SKM-1 (cell line): ENCODE data around the gene SCN4A.
"Not testable (repeated sequence)": the region's sequence is repeated elsewhere in the genome, so short reads cannot be mapped to it uniquely, and the experiment has no call there.

Experiments
- DNase-seq: peaks from one replicate; lab custom pipeline; 2025; ENCODE audit not compliant: unreplicated experiment; lab: John Stamatoyannopoulos, UW

SCN4A gene

DNA sequence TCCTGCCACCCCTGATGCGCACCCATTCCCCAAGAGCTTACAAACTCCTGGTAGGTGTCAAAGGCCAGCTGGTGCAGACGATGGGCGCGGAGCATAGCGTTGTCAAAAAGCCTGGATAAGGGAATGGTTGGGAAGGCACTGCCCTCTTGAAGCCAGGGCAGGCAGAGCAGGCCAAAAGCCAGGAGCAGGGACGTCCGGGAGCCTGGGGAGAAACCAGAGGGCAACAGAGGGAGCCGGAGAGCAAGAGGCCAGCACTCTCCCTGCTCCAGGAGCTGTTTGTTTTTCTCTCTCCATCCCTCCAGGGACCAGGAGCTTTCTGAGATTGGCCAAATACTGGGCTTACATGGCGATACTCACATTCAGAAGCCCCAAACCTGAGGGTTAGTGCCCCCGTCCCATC is 54.4 kb downstream of the SCN4A start:
- no peak for DNase-seq

DNA sequence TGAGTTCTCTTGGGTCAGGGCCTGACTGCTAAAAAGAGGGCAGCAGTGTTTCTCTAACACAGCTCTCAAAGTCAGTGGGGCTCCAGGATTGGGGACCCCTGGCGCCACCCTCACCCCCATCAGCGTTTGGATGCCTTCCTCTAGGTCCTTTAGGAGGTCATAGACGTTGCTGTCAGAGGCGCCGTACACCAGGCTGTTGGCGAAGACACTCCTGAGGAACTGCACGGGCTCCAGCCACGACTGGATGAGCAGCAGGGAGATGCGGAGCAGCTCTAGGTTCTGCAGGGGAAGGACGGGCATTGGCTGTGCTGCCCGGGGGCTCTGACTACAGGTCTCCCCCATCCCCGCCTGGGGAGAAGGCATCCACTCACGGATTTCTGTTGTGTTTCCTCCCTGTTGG is 55.1 kb downstream of the SCN4A start:
- no peak for DNase-seq

DNA sequence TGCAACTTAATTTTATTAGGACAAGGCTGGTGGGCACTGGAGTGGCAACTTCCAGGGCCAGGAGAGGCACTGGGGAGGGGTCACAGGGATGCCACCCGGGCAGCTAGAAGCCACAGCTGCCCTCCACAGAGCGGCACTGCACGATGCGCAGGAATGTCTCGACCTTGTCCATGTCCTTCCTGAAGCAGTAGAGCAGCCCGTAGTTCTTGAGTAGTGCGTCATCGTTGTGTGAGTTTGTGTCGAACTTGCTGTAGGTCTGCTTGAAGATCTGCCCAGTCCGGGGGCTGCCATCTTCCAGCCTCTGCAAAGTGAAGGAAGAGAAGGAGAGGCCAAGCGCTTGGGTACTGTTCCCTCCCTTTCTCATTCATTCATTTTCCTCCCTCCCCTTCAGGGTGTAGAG is 55.5 kb downstream of the SCN4A start:
- DNase-seq = not testable (repeated sequence)

DNA sequence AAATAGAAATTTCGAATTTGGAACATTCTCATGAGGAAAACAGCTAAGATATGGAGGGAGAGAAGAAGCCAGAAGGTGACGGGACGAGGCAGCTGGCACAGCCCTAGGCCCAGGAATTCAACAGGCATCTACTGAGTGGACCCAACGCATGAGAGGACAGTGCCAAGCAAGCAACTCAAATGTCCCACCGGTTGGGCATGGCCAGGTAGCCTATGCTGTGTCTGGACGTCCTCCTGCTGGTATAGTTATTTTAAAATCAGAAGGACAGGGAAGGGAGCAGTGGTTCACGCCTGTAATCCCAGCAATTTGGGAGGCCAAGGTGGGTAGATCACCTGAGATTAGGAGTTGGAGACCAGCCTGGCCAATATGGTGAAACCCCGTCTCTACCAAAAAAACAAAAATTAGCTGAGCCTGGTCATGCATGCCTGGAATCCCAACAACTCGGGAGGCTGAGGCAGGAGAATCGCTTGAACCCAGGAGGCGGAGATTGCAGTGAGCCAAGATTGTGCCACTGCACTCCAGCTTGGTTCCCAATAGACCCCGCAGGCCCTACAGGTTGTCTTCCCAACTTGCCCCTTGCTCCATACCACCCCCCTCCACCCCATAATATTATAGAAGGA is 56.0 kb downstream of the SCN4A start:
- DNase-seq = no peak

DNA sequence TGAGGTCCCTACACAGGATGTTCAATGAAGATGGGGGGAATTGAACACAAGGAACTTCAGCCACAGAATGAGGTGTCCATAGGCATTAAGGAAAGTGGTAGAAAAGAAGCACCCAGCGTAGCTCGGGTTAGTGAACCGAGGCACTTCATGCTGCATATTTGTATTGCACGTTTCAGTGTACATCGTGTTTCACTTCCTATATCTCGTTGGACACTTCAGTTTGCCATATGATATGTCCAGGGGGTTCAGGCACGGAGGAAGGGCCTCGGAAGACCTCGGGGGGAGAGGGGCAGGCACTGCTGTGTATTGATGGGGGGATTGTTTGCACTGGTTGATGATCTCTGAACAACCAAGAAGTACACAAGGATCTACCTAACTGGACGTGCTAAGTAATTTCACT is 57.0 kb downstream of the SCN4A start:
- not testable (repeated sequence) for DNase-seq

DNA sequence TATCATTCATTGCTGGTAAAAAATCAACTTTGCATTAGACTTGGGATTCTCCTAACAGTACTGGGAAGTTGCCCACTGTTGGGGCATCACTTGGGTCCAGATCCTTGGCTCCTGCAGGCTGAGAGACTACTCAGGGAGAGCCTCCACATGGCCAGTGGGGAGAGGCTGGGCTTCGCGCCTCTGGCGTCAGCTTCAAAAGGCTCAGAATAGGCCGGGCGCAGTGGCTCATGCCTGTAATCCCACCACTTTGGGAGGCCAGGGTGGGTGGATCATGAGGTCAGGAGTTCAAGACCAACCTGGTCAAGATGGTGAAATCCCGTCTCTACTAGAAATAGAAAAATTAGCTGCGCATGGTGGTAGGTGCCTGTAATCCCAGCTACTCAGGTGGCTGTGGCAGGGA is 58.2 kb downstream of the SCN4A start:
- DNase-seq = no peak

DNA sequence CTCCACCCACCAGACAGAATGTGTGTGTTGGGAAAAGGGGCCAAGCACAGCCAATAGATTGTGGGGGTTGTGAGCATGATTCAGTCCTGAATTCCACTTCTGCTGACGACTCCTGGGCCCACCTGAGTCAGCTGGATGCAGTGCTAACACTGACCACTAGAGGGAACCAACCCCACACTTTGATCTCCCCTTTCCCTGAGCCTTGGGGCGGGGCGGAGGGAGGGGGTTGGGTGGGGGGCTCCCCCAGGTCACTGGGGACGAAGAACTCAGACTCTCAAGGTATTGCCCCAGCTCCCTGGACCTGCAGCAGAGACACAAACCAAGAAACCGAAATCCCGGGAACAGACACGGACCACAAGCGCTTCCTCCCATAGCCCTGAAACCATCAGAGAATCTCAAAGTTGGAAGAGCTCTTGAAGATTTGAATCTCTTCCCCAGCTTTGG is 61.0 kb downstream of the SCN4A start:
- DNase-seq = no peak

DNA sequence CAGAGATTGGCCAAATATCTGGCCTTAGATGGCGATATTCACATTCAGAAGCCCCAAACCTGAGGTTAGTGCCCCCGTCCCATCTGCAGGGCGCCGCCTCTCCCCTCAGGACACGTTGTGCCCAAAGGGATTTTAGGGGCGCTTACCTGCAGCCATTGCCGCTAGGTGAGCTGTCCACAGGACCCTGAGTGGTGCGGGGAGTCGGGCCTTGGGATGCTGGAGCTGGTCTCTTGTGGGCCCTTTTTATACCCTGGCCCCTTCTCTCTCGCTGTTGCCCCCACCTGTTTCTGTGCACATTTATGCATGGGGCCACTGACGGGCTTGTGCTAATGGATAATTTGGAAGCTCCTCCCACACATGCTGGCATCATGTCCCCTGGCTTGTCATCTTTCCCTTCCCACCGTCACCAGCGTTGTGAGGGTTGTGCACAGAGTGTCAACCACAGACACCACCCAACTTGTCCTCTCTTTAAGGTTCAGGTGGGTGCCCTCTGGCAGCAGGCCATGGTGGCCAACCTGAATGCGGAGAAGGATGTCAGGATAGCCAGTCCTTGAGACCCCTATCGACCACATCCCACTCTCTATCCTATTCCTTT is 61.6 kb downstream of the SCN4A start, which contains the start of gene CSHL1:
Gene CSHL1 (minus strand): TSS at position 218 of the 595 bp plus-strand sequence. CDS start 62 bp downstream, at position 156.
- no peak for DNase-seq

DNA sequence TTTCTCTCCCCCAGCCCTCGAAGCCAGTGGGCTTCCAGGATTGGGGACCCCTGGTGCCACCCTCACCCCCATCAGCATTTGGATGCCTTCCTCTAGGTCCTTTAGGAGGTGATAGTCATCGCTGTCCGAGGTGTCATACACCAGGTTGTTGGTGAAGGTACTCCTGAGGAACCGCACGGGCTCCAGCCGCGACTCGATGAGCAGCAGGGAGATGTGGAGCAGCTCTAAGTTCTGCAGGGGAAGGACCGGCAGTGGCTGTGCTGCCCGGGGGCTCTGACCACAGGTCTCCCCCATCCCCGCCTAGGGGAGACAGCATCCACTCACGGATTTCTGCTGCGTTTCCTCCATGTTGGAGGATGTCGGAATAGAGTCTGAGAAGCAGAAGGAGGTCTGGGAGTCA is 62.6 kb downstream of the SCN4A start:
- no peak for DNase-seq

DNA sequence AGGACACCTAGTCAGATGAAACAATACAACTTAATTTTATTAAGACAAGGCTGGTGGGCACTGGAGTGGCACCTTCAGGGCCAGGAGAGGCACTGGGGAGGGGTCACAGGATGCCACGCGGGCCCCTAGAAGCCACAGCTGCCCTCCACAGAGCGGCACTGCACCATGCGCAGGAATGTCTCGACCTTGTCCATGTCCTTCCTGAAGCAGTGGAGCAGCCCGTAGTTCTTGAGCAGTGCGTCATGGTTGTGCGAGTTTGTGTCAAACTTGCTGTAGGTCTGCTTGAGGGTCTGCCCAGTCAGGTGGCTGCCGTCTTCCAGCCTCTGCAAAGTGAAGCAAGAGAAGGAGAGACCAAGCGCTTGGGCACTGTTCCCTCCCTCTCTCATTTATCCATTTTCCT is 63.1 kb downstream of the SCN4A start:
- DNase-seq = not testable (repeated sequence)

DNA sequence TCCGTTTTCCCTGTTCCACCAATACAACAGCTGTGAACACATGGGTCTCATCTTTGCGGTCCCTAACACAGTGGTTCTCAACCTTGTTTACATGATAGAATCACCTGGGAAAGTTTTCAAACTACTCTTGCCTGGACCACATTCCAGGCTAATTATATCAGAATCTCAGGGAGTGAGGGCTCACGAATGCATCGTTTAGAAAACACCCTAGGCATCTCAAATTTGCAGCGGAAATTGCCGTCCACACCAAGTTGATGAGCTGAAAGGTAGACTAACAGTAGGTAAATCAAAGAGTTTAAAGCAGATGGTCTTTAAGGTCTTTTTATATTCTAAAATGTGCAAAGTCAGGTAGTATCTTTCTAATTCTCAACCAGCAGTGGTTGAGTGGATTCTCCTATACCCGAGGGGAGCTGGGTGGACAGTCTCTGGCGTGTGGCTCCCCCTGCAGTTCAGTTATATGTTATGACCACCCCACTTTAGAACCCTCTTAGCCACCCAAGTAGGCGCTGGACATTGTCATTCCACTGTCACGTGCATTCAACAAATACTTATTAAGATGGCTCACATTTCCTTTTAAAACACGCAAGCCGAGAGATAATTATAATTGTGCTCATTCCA is 65.4 kb downstream of the SCN4A start:
- DNase-seq = not testable (repeated sequence)

DNA sequence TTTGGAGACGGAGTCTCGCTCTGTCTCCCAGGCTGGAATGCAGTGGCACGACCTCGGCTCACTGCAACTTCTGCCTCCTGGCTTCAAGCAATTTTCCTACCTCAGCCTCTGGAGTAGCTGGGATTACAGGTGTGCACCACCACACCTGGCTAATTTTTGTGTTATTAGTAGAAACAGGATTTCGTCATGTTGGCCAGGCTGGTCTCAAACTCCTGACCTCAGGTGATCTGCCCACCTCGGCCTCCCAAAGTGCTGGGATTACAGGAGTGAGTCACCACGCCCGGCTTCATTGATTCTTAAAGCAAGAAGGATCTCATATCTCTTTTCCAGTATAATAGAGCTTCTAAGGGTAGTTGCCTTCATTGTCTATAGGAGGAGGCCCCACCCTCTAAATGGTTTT is 67.9 kb downstream of the SCN4A start:
- not testable (repeated sequence) for DNase-seq

DNA sequence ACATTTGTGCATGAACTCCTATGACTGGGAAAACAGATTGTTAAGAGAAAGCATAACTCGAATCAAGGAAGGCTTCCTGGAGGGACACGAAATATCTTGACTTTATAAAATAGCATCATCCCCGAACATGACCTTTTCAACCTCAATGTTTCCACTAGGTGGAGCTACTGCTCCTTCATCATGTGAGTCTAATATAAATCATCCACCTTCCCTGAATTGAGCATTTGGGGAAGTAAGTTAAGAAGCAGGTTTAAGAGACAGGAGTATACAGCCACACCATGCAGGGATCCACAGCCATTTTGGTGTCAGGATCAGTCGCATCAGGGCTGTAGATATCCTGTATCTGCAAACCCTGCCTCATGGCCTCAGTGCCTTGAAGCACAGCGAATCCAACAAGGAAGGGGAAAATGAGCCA is 68.9 kb downstream of the SCN4A start:
- DNase-seq = not testable (repeated sequence)

DNA sequence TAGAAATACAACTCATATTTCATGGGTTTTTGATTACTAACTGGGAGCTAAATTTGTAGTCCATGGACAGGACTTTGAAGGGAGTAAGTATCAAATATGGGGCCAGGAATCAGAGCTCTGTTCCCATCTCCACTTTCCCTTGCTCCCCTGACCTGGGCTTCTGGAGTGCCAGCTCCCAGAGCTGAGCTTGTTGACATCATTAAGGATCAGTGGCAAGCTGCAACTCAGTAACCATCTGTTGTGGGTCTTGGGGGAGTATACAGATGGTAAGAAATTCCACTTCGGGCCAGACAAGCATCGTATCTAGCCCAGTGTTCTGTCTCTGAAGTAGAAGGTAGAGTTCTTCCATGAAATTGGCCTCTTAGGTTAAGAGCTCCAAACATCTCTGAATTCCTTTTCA is 70.7 kb downstream of the SCN4A start:
- DNase-seq = not testable (repeated sequence)

DNA sequence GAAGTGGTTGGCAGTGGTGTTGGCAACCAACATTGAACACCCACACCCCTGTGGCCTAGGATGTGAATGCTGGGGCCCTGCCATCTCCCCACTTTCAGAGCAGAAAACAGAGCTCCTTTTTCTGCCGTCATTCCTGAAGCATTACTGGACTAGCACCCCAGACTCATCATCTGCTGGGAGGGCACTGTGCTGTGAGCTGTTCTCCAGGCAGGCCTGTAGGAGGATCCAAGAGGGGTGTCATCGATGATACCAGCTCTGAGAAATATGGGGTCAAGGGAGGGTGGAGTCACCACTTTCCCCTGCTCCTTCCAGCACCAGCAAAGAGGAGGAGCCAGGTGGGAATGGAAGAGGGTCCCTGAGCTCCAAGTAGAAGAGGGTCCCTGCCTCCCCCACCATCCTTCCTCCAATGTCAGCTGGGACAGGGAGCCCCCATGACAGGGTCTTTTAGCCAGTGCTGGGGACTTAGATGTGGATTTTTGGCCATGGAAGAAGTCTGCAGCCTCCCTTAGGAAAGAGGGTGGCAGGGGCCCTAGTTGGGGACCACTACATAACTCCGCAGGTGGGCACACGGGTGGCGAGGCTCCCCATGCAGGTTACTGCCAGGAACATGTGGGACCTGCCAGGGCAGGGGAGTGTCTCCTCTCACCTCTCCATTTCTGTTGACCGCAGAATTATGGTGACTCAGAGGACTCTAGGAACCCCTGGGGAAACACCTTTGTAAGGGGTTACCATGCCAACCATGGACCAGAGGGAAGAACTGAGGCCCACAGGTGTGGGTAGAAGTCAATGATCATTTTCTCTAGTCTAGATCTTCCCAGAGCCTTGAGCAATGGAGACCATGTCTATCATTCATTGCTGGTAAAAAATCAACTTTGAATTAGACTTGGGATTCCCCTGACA is 73.6 kb downstream of the SCN4A start:
- not testable (repeated sequence) for DNase-seq

DNA sequence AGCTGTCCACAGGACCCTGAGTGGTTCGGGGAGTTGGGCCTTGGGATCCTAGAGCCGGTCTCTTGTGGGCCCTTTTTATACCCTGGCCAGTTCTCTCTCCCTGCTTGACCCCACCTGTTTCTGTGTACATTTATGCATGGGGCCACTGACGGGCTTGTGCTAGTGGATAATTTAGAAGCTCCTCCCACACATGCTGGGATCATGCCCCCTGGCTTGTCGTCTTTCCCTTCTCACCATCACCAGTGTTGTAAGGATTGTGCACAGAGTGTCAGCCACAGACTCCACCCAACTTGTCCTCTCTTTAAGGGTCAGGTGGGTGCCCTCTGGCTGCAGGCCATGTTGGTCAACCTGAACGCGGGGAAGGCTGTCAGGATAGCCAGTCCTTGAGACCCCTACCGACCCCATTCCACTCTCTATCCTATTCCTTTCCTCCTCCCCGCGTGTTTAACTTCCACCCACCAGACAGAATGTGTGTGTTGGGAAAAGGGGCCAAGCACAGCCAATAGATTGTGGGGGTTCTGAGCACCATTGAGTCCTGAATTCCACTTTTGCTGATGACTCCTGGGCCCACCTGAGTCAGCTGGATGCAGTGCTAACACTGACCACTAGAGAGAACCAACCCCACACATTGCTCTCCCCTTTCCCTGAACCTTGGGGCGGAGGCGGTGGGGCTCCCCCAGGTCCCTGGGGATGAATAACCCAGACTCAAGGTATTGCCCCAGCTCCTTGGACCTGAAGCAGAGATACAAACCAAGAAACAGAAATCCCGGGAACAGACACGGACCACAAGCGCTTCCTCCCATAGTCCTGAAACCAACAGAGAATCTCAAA is 76.0 kb downstream of the SCN4A start, which contains the start of gene CSH1:
Gene CSH1 (minus strand): TSS at position 51 of the 831 bp plus-strand sequence. CDS start 63 bp downstream, outside the sequence.
- DNase-seq = not testable (repeated sequence)

DNA sequence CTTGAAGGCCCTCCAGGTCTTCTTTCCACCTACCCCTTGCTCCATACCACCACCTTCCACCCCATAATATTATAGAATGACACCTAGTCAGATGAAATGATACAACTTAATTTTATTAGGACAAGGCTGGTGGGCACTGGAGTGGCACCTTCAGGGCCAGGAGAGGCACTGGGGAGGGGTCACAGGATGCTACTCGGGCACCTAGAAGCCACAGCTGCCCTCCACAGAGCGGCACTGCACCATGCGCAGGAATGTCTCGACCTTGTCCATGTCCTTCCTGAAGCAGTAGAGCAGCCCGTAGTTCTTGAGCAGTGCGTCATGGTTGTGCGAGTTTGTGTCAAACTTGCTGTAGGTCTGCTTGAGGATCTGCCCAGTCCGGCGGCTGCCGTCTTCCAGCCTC is 77.9 kb downstream of the SCN4A start:
- DNase-seq = not testable (repeated sequence)

DNA sequence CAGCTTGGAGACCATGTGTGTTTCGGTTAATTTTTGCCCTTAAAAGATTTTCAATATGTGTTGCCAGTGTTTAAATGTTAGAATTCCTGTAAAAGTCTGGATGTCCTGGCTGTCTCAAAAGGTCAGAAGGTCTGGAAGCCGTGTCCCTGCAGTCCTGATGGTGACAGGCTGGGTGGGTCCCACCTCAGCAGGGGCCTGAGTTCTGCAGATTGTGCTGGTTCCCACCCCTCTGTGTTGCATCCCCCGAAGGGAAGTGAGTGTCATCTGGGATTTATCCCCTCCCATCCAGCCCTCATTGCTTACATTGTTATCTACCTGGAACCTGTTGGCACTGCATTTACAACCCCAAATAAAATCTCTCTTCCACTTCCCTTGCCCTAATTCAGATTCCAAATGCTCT is 78.7 kb downstream of the SCN4A start:
- DNase-seq = not testable (repeated sequence)

DNA sequence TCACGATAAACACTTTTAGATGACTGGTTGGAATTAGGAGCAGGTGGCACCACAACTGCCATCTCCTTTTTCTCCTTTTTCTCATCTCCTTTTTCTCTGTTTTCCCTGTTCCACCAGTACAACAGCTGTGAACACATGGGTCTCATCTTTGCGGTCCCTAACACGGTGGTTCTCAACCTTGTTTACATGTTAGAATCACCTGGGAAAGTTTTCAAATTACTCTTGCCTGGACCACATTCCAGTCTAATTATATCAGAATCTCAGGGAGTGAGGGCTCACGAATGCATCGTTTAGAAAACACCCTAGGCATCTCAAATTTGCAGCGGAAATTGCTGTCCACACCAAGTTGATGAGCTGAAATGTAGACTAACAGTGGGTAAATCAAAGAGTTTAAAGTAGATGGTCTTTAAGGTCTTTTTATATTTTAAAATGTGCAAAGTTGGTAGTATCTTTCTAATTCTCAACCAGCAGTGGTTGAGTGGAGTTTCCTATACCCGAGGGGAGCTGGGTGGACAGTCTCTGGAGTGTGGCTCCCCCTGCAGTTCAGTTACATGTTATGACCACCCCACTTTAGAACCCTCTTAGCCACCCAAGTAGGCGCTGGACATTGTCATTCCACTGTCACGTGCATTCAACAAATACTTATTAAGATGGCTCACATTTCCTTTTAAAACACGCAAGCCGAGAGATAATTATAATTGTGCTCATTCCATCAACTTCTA is 80.2 kb downstream of the SCN4A start:
- DNase-seq = not testable (repeated sequence)
